Measurements from ENCODE around the gene CHST14.

Gene CHST14

GRCh38 chr15:40436116-40436891 is 34.5 kb upstream of the CHST14 start:
- peak overlapping the region; percentile 76 for H3K4me3 ChIP-seq (ENCODE audit: low read depth, low read length)
- H3K27me3 ChIP-seq (ENCODE audit: insufficient read depth, low read depth, severe bottlenecking), result no peaks in the 10 kb centered on the region
- DNase-seq, result peak; percentile 52
- no peaks in the 10 kb centered on the region for H3K9me3 ChIP-seq (ENCODE audit: severe bottlenecking)
- no peaks in the 10 kb centered on the region for H3K36me3 ChIP-seq
- TF ChIP-seq CTCF (IDR thresholded peaks at IDR 0.05; ENCODE audit: low read depth, low read length), result no peak
- peak overlapping the region; percentile 55 for H3K27ac ChIP-seq

DNA sequence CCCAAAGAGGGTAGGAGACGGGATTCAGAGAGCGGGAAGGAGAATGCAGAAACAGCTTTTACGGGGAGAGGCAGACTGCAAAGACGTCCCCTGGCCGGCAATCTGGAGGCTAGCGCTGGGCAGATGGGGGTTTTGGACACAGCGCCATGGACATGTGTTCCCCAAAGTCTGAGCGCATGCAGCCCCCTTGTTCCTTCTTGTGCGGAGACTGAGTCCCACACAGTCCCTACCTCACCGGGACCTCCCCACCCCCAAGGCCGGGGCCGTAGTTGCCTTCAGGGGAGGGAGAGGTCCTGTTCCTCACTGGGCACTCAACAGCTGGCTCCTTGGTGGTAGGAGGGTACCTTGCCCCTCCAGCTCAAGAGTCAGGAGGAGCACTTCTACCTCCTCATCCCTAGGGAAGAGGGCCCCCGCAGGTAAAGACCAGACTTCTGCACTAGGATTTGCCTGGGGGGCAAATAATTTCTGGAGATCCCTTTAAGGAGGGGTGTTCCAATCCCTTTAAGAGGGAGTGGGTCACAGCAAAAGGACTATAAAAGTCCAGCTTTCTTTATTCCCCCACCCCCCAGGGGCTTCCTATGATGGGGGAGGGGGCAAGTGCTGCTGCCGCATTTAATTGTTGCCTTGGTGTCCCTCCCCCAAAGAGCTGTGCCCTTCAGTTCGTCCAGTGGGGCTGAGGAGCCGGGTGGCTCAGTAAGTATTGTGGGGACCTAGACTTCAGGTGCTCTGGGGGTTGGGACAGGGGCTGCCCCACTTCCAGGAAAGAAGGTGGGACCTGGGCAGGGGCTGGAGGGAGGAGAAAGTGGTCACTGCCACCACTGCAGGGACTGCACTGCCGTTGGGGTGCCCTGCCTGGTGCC is 33.7 kb upstream of the CHST14 start:
- no peaks in the 10 kb centered on the region for H3K36me3 ChIP-seq
- DNase-seq, result no peak
- H3K9me3 ChIP-seq (ENCODE audit: severe bottlenecking), result no peaks in the 10 kb centered on the region
- TF ChIP-seq CTCF (IDR thresholded peaks at IDR 0.05; ENCODE audit: low read depth, low read length), result no peak
- H3K27ac ChIP-seq, result peak overlapping the region; percentile 55
- H3K27me3 ChIP-seq (ENCODE audit: insufficient read depth, low read depth, severe bottlenecking), result no peaks in the 10 kb centered on the region
- peak overlapping the region; percentile 76 for H3K4me3 ChIP-seq (ENCODE audit: low read depth, low read length)

- Histone ChIP-seq H3K27me3 (ENCODE audit: insufficient read depth, low read depth, severe bottlenecking) (no peaks in the 10 kb centered on the region), H3K27ac (no peak overlapping the region), H3K9me3 (ENCODE audit: severe bottlenecking) (no peaks in the 10 kb centered on the region), H3K4me3 (ENCODE audit: low read depth, low read length) (no peak overlapping the region), H3K36me3 (peaks cover 3% of the 10 kb centered on the region; the same call in 1 of the 2 replicates)
- no peak for TF ChIP-seq CTCF (IDR thresholded peaks at IDR 0.05; ENCODE audit: low read depth, low read length)
- DNase-seq, result no peak
Measured at GRCh38 chr15:40437752-40438687, 32.8 kb upstream of the CHST14 start.

GRCh38 chr15:40438712-40439111 is 32.1 kb upstream of the CHST14 start:
- Histone ChIP-seq H3K4me3 (ENCODE audit: low read depth, low read length) (no peak overlapping the region), H3K27ac (no peak overlapping the region), H3K27me3 (ENCODE audit: insufficient read depth, low read depth, severe bottlenecking) (no peaks in the 10 kb centered on the region), H3K36me3 (peaks cover 4% of the 10 kb centered on the region; the same call in 1 of the 2 replicates), H3K9me3 (ENCODE audit: severe bottlenecking) (no peaks in the 10 kb centered on the region)
- no peak for DNase-seq
- no peak for TF ChIP-seq CTCF (IDR thresholded peaks at IDR 0.05; ENCODE audit: low read depth, low read length)

- Histone ChIP-seq H3K27ac (no peak overlapping the region), H3K9me3 (ENCODE audit: severe bottlenecking) (no peaks in the 10 kb centered on the region), H3K27me3 (ENCODE audit: insufficient read depth, low read depth, severe bottlenecking) (no peaks in the 10 kb centered on the region), H3K4me3 (ENCODE audit: low read depth, low read length) (peak overlapping the region; percentile 79), H3K36me3 (peaks cover 4% of the 10 kb centered on the region)
- TF ChIP-seq CTCF (IDR thresholded peaks at IDR 0.05; ENCODE audit: low read depth, low read length), result no peak
- peak; percentile 25 for DNase-seq
Measured at GRCh38 chr15:40439461-40439959, 31.3 kb upstream of the CHST14 start.
